ENCODE data around the gene APC2. TPM values are rescaled to one million over a fixed set of nuclear protein-coding genes. Genes with fewer than 3 reads are reported as not detected.

APC2 gene
- total RNA-seq, 4 donors from 2014 or later, result under 0.01 TPM; not detected in 3

DNA sequence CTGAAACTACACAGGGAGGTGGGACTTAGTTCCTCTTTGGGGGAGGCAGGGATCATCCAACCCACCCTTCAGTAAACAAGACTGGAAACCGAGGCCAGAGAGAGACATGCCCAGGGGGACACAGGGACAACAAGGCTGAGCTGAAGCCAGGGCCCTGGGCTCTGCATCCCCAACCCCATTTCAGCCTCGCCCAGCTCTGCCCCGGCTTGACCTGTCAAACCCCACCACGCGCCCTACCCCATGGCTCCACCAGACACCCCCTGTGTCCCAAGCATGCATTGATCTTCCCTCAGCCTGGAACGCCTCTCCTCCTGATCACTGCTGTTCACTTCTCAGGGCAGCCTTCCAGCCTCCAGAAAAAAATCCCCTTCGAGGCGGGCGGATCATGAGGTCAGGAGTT lies 2.0 kb upstream of the APC2 start:
- no peak for DNase-seq
- Histone ChIP-seq H3K9me3 (no peaks in the 10 kb centered on the region), H3K4me1 (peaks cover 18 to 54% (median 25%) of the 10 kb centered on the region in 3 donors), H3K36me3 (peaks cover 0 to 2% (median 0%) of the 10 kb centered on the region in 3 donors), H3K4me3 (no peak overlapping the region), H3K27me3 (peaks cover 47 to 78% (median 53%) of the 10 kb centered on the region in 4 donors), H3K27ac (no peak overlapping the region)
- intact Hi-C loops (cut with DNase I), result no loop called here
- TF ChIP-seq POLR2A (IDR thresholded peaks at IDR 0.05), result no peak
- TF ChIP-seq, protein P1, sequence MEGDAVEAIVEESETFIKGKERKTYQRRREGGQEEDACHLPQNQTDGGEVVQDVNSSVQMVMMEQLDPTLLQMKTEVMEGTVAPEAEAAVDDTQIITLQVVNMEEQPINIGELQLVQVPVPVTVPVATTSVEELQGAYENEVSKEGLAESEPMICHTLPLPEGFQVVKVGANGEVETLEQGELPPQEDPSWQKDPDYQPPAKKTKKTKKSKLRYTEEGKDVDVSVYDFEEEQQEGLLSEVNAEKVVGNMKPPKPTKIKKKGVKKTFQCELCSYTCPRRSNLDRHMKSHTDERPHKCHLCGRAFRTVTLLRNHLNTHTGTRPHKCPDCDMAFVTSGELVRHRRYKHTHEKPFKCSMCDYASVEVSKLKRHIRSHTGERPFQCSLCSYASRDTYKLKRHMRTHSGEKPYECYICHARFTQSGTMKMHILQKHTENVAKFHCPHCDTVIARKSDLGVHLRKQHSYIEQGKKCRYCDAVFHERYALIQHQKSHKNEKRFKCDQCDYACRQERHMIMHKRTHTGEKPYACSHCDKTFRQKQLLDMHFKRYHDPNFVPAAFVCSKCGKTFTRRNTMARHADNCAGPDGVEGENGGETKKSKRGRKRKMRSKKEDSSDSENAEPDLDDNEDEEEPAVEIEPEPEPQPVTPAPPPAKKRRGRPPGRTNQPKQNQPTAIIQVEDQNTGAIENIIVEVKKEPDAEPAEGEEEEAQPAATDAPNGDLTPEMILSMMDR (IDR thresholded peaks at IDR 0.05), result no peak
- 61 to 77% methylated on average over 5 to 6 of the region's 9 CpGs for WGBS, 2 donors

DNA sequence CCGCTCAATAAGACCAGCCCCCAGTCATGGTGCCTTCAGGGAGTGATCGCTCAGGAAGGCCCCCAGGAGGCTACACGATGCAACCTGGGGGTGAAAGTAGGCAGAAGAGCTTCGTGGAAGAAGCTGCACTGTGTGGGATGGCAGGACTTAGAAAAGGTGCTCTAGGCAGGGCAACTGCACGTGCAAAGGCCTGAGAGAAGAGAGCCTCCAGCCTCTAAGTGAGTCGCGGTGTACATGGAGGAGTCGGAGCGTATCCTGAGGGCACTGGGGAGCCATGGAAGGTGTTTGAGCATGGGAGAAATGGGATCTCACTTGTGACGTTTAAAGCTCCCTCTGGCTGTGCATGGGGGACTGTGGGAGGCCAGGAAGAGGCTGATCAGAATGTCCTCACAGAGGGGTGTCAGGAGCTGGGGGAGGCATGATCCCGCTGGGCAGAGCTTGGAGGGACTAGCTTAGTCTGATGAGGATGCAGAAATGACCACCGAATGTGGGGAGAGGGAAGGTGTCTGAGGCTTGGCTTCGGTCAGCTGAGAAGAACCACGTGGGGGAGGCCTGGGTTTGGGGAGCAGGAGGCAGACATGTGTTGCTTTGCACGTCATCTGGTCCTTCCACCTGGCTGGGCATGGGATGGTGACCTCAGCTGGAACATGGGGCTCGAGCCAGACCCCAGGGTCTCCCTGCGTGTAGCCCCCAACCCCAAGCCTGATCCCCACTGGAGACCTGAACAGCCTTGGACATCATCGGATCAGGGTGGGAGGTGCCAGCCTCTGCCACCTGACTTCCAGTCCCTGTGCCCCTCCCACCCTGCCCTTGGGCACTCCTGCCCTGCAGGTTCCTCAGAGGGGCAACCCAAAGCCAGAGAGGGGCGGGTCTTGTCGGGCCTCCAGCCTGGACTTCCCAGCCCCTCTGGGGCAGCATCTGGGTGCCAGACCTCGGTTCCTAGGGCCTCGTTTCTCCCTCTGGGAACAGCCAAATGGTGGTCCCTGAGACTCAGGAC lies 1.1 kb downstream of the APC2 start:
- intact Hi-C loops (cut with DNase I), result loop anchor here (10.0 kb wide), 1 partner anchor 166 kb away; the partner anchor contains the start of gene EFNA2

DNA sequence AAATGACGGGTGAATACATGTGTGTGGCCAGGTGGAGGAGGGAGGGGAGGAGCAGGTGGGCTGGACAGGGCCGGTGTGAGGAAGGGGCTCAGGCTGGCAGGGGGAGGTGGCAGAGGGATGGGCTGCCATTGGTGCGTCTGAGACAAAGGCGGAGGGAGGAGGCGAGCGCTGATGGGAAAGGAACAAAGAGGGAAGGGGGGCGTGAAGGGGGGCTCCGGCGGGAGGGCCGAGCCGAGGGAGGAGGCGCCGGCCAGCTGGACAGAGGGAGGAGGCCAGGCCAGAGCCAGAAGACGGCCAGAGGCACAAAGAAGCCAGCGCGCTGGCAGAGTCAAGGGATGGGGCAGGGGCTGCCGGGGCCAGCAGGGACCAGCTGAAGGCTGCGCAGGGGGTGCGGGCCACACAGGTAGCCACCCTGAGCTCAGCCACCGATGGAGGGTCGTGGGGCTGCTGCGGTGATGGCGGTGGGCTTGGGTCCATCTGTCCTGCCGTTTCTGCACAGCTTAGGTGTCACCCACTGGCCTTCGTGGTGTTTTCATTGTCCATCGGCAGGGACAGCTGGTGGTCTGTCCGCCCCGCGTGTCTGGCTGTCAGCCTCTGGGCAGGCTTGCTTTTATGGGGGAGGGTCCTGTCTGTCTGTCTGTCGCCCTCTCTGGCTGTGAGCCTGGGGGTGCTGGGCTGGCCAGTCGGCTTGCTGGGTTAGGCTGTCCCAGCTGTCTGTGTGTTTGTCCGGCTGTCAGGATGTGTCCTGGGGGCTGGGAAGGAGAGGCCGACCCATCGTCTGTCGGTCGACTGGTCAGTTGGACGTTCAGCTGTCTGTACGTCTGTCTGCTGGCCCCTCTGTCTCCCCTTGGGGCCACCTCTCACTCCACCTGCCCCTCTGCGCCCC lies 2.2 kb downstream of the APC2 start:
- Histone ChIP-seq H3K27me3 (peaks cover 37 to 100% (median 58%) of the 10 kb centered on the region in 4 donors), H3K4me3 (no peak overlapping the region), H3K27ac (no peak overlapping the region), H3K4me1 (peaks cover 17 to 55% (median 19%) of the 10 kb centered on the region in 3 donors), H3K36me3 (no peaks in the 10 kb centered on the region), H3K9me3 (no peaks in the 10 kb centered on the region)
- no peak for DNase-seq
- WGBS, 2 donors, result 11 to 17% methylated on average over 15 to 32 of the region's 39 CpGs
- TF ChIP-seq POLR2A (IDR thresholded peaks at IDR 0.05), result no peak
- TF ChIP-seq, protein P1 (IDR thresholded peaks at IDR 0.05), result no peak
- intact Hi-C loops (cut with DNase I), result loop anchor here (10.0 kb wide), 1 partner anchor 167 kb away; the partner anchor contains the start of gene EFNA2

More for the DNA sequence above, 1.1 kb downstream of the APC2 start:
- H3K27me3 ChIP-seq, result peaks cover 49 to 100% (median 62%) of the 10 kb centered on the region in 4 donors
- H3K27ac ChIP-seq, result no peak overlapping the region
- TF ChIP-seq, protein P1 (IDR thresholded peaks at IDR 0.05), result no peak
- TF ChIP-seq POLR2A (IDR thresholded peaks at IDR 0.05), result no peak
- H3K4me1 ChIP-seq, result peaks cover 23 to 55% (median 24%) of the 10 kb centered on the region in 3 donors
- no peak for DNase-seq
- H3K9me3 ChIP-seq, result no peaks in the 10 kb centered on the region
- no peaks in the 10 kb centered on the region for H3K36me3 ChIP-seq
- 51 to 54% methylated on average over 11 to 13 of the region's 22 CpGs for WGBS, 2 donors
- no peak overlapping the region for H3K4me3 ChIP-seq

DNA sequence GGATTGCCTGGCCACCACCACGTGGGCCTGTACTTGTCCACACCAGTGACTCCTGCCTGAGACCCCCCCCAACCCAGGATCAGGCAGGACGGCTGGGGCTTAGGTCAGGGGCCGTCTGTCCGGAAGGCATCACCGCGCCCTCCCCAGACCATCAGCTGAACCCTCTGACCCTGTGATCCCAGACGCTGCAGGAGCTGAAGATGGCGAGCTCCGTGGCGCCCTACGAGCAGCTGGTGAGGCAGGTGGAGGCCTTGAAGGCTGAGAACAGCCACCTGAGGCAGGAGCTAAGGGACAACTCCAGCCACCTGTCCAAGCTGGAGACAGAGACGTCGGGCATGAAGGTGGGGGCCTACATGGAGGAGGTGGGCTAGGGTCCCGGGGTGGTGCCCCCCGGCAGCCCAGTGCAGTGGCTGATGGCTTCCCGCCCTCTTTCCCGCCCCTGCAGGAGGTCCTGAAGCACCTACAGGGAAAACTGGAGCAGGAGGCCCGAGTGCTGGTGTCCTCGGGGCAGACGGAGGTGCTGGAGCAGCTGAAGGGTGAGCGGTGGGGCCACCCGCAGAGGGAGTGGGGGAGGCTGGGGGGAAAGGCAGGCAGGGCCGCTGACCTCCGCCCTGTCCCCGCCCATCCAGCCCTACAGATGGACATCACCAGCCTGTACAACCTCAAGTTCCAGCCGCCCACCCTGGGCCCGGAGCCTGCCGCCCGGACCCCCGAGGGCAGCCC lies 3.0 kb downstream of the APC2 start:
- TF ChIP-seq POLR2A (IDR thresholded peaks at IDR 0.05), result no peak
- TF ChIP-seq, protein P1 (IDR thresholded peaks at IDR 0.05), result no peak
- no peaks in the 10 kb centered on the region for H3K9me3 ChIP-seq
- peak overlapping the region in 1 of 4 donors; percentile 3 for H3K4me3 ChIP-seq
- DNase-seq, result no peak
- H3K27ac ChIP-seq, result no peak overlapping the region
- intact Hi-C loops (cut with DNase I), result loop anchor here (10.0 kb wide), 1 partner anchor 168 kb away; the partner anchor contains the start of gene EFNA2
- no peaks in the 10 kb centered on the region for H3K36me3 ChIP-seq
- H3K27me3 ChIP-seq, result peaks cover 41 to 100% (median 51%) of the 10 kb centered on the region in 4 donors
- WGBS, 2 donors, result 42 to 58% methylated on average over 7 to 8 of the region's 30 CpGs
- H3K4me1 ChIP-seq, result peaks cover 19 to 60% (median 20%) of the 10 kb centered on the region in 3 donors
